IPS DF 4.7 (cell line): ENCODE results near the gene OGT.
"Not testable (repeated sequence)": the region's sequence is repeated elsewhere in the genome, so short reads cannot be mapped to it uniquely, and the experiment has no call there.

Source experiments
- DNase-seq: peaks from one replicate; pipeline ENCODE4 v3.0.0-alpha.2; 2013; ENCODE audit warnings: low spot score; ENCODE audit errors: extremely low read depth

The OGT gene

GRCh38 chrX:71537743-71538142 is 4.8 kb downstream of the OGT start:
- no peak for DNase-seq

GRCh38 chrX:71540801-71541200 is 7.9 kb downstream of the OGT start:
- no peak for DNase-seq

GRCh38 chrX:71541210-71542022 is 8.5 kb downstream of the OGT start:
- no peak for DNase-seq

GRCh38 chrX:71542411-71542810 is 9.5 kb downstream of the OGT start:
- DNase-seq = no peak

- DNase-seq = no peak
Observed at GRCh38 chrX:71542825-71543224, 9.9 kb downstream of the OGT start.

- no peak for DNase-seq
Observed at GRCh38 chrX:71543316-71543715, 10.4 kb downstream of the OGT start.

- DNase-seq = no peak
Observed at GRCh38 chrX:71545364-71545763, 12.5 kb downstream of the OGT start.

GRCh38 chrX:71546879-71547278 is 14.0 kb downstream of the OGT start:
- no peak for DNase-seq

- no peak for DNase-seq
Observed at GRCh38 chrX:71547339-71547738, 14.4 kb downstream of the OGT start.

- DNase-seq = no peak
Observed at GRCh38 chrX:71549986-71550385, 17.1 kb downstream of the OGT start.

- DNase-seq = no peak
Observed at GRCh38 chrX:71550578-71550977, 17.7 kb downstream of the OGT start.

- DNase-seq = no peak
Observed at GRCh38 chrX:71556036-71556435, 23.1 kb downstream of the OGT start.

- no peak for DNase-seq
Observed at GRCh38 chrX:71558920-71559319, 26.0 kb downstream of the OGT start.

- DNase-seq = not testable (repeated sequence)
Observed at GRCh38 chrX:71559773-71560172, 26.9 kb downstream of the OGT start.

- DNase-seq = no peak
Observed at GRCh38 chrX:71563921-71564320, 31.0 kb downstream of the OGT start.

GRCh38 chrX:71565474-71566041 is 32.7 kb downstream of the OGT start:
- no peak for DNase-seq

- not testable (repeated sequence) for DNase-seq
Observed at GRCh38 chrX:71571390-71571789, 38.5 kb downstream of the OGT start.

GRCh38 chrX:71573590-71573989 is 40.7 kb downstream of the OGT start:
- no peak for DNase-seq

GRCh38 chrX:71577682-71578081 is 44.8 kb downstream of the OGT start:
- DNase-seq = no peak

- no peak for DNase-seq
Observed at GRCh38 chrX:71578253-71579135, 45.6 kb downstream of the OGT start, which contains the start of gene GCNA. Gene GCNA (plus strand): TSS chrX:71578437. CDS start chrX:71580822, 2,385 bp downstream.

GRCh38 chrX:71579136-71579989 is 46.5 kb downstream of the OGT start:
- DNase-seq = no peak
